Measurements from ENCODE around the gene ANKDD1A. TPM values are rescaled to one million over a fixed set of nuclear protein-coding genes. Genes with fewer than 3 reads are reported as not detected.
A peak's percentile ranks its signal among the peaks of the same experiment; 100 is the strongest.

The ANKDD1A gene
- total RNA-seq, 3 donors from 2014 or later: 1.4 to 6.7 (median 1.6) TPM

- DNase-seq (no peak), ATAC-seq (no peak)
- Histone ChIP-seq H3K9me3 (no peaks in the 10 kb centered on the region), H3K4me1 (ENCODE audit: low read depth) (peaks cover 10% of the 10 kb centered on the region), H3K4me3 (no peak overlapping the region), H3K36me3 (ENCODE audit: low read depth) (no peaks in the 10 kb centered on the region)
- no peak for TF ChIP-seq CTCF (IDR thresholded peaks at IDR 0.05)
- intact Hi-C loops (cut with DNase I, micrococcal nuclease): no loop called here
These were observed 75.4 kb downstream of the ANKDD1A start for GRCh38 chr15:64987136-64987535.

GRCh38 chr15:64989416-64990167 lies 77.9 kb downstream of the ANKDD1A start, which contains the start of gene SPG21:
Gene SPG21 (minus strand): TSS chr15:64989914. CDS start chr15:64983569, 6,345 bp downstream.
- Histone ChIP-seq H3K4me3 (peak within 1 kb of the TSS; percentile 73), H3K4me1 (ENCODE audit: low read depth) (peaks cover 10% of the 10 kb centered on the region), H3K36me3 (ENCODE audit: low read depth) (no peaks in the 10 kb centered on the region), H3K9me3 (no peaks in the 10 kb centered on the region)
- peak; percentile 96 for ATAC-seq
- intact Hi-C loops (cut with DNase I, micrococcal nuclease): no loop called here
- TF ChIP-seq CTCF (IDR thresholded peaks at IDR 0.05): no peak
- DNase-seq: peak; percentile 91 to 96 (median 96)

- DNase-seq (no peak), ATAC-seq (no peak)
- intact Hi-C loops (cut with DNase I, micrococcal nuclease): no loop called here
- H3K36me3 ChIP-seq (ENCODE audit: low read depth): no peaks in the 10 kb centered on the region
- no peaks in the 10 kb centered on the region for H3K9me3 ChIP-seq
- no peak for TF ChIP-seq CTCF (IDR thresholded peaks at IDR 0.05)
- peaks cover 10% of the 10 kb centered on the region for H3K4me1 ChIP-seq (ENCODE audit: low read depth)
- H3K4me3 ChIP-seq: peak overlapping the region; percentile 73
These were observed 78.4 kb downstream of the ANKDD1A start for GRCh38 chr15:64990168-64990470.

- intact Hi-C loops (cut with DNase I, micrococcal nuclease): no loop called here
- Histone ChIP-seq H3K4me3 (no peak overlapping the region), H3K36me3 (ENCODE audit: low read depth) (no peaks in the 10 kb centered on the region), H3K4me1 (ENCODE audit: low read depth) (peaks cover 6% of the 10 kb centered on the region), H3K9me3 (no peaks in the 10 kb centered on the region)
- TF ChIP-seq CTCF (IDR thresholded peaks at IDR 0.05): no peak
- no peak for ATAC-seq
- no peak for DNase-seq
These were observed 79.9 kb downstream of the ANKDD1A start for GRCh38 chr15:64991536-64992135.

- no peak for ATAC-seq
- H3K36me3 ChIP-seq (ENCODE audit: low read depth): no peaks in the 10 kb centered on the region
- intact Hi-C loops (cut with DNase I, micrococcal nuclease): no loop called here
- no peak for DNase-seq
- no peak for TF ChIP-seq CTCF (IDR thresholded peaks at IDR 0.05)
- no peaks in the 10 kb centered on the region for H3K9me3 ChIP-seq
- H3K4me1 ChIP-seq (ENCODE audit: low read depth): peaks cover 6% of the 10 kb centered on the region
- H3K4me3 ChIP-seq: no peak overlapping the region
These were observed 81.6 kb downstream of the ANKDD1A start for GRCh38 chr15:64993290-64993689.

Measured in mucosa of descending colon (tissue), 3 donors.